ENCODE results near the gene CD83. TPM values are rescaled to one million over a fixed set of nuclear protein-coding genes. Genes with fewer than 3 reads are reported as not detected.
A peak's percentile ranks its signal among the peaks of the same experiment; 100 is the strongest.

CD83 gene
- total RNA-seq, 4 donors from 2014 or later: 2.0 to 16.9 (median 7.9) TPM

GRCh38 chr6:14125346-14125745 is 7.8 kb downstream of the CD83 start:
- TF ChIP-seq POLR2A (IDR thresholded peaks at IDR 0.05): no peak
- no peak overlapping the region for H3K27ac ChIP-seq
- peaks cover 0 to 7% of the 10 kb centered on the region in 2 donors for H3K4me1 ChIP-seq
- no peak overlapping the region for H3K4me3 ChIP-seq
- no peaks in the 10 kb centered on the region for H3K36me3 ChIP-seq
- intact Hi-C loops (cut with DNase I; ENCODE audit: low total_unique reads): no loop called here
- H3K27me3 ChIP-seq: no peaks in the 10 kb centered on the region
- DNase-seq: no peak
- H3K9me3 ChIP-seq: no peaks in the 10 kb centered on the region

GRCh38 chr6:14126191-14126590 is 8.6 kb downstream of the CD83 start:
- H3K27me3 ChIP-seq: no peaks in the 10 kb centered on the region
- H3K27ac ChIP-seq: no peak overlapping the region
- no peak overlapping the region for H3K4me3 ChIP-seq
- peaks cover 0 to 7% of the 10 kb centered on the region in 2 donors for H3K4me1 ChIP-seq
- peak in 1 of 2 donors; percentile 42 for DNase-seq
- H3K36me3 ChIP-seq: no peaks in the 10 kb centered on the region
- H3K9me3 ChIP-seq: no peaks in the 10 kb centered on the region
- TF ChIP-seq POLR2A (IDR thresholded peaks at IDR 0.05) (no peak), CTCF (IDR thresholded peaks at IDR 0.05) (no peak)
- intact Hi-C loops (cut with DNase I; ENCODE audit: low total_unique reads): no loop called here

GRCh38 chr6:14127611-14128010 is 10.0 kb downstream of the CD83 start:
- intact Hi-C loops (cut with DNase I; ENCODE audit: low total_unique reads): no loop called here
- Histone ChIP-seq H3K4me1 (peaks cover 0 to 7% of the 10 kb centered on the region in 2 donors), H3K27ac (no peak overlapping the region), H3K9me3 (no peaks in the 10 kb centered on the region), H3K4me3 (no peak overlapping the region), H3K36me3 (no peaks in the 10 kb centered on the region), H3K27me3 (no peaks in the 10 kb centered on the region)
- DNase-seq: no peak
- TF ChIP-seq CTCF (IDR thresholded peaks at IDR 0.05) (no peak), POLR2A (IDR thresholded peaks at IDR 0.05) (no peak)

GRCh38 chr6:14128012-14128411 is 10.4 kb downstream of the CD83 start:
- Histone ChIP-seq H3K4me1 (peaks cover 0 to 7% of the 10 kb centered on the region in 2 donors), H3K27me3 (no peaks in the 10 kb centered on the region), H3K4me3 (no peak overlapping the region), H3K36me3 (no peaks in the 10 kb centered on the region), H3K27ac (no peak overlapping the region), H3K9me3 (no peaks in the 10 kb centered on the region)
- no peak for DNase-seq
- intact Hi-C loops (cut with DNase I; ENCODE audit: low total_unique reads): no loop called here
- TF ChIP-seq POLR2A (IDR thresholded peaks at IDR 0.05): no peak
- no peak for TF ChIP-seq CTCF (IDR thresholded peaks at IDR 0.05)

GRCh38 chr6:14128746-14129145 is 11.2 kb downstream of the CD83 start:
- TF ChIP-seq POLR2A (IDR thresholded peaks at IDR 0.05): no peak
- no peak for TF ChIP-seq CTCF (IDR thresholded peaks at IDR 0.05)
- Histone ChIP-seq H3K27me3 (no peaks in the 10 kb centered on the region), H3K4me1 (peaks cover 0 to 7% of the 10 kb centered on the region in 2 donors), H3K36me3 (no peaks in the 10 kb centered on the region), H3K27ac (peak overlapping the region in 1 of 2 donors; percentile 31), H3K9me3 (no peaks in the 10 kb centered on the region), H3K4me3 (no peak overlapping the region)
- DNase-seq: no peak
- intact Hi-C loops (cut with DNase I; ENCODE audit: low total_unique reads): no loop called here

GRCh38 chr6:14129575-14129974 is 12.0 kb downstream of the CD83 start:
- no peaks in the 10 kb centered on the region for H3K36me3 ChIP-seq
- H3K9me3 ChIP-seq: no peaks in the 10 kb centered on the region
- intact Hi-C loops (cut with DNase I; ENCODE audit: low total_unique reads): no loop called here
- H3K4me3 ChIP-seq: no peak overlapping the region
- H3K4me1 ChIP-seq: peaks cover 0 to 7% of the 10 kb centered on the region in 2 donors
- H3K27ac ChIP-seq: no peak overlapping the region
- DNase-seq: peak; percentile 28 to 44
- H3K27me3 ChIP-seq: no peaks in the 10 kb centered on the region
- TF ChIP-seq CTCF (IDR thresholded peaks at IDR 0.05): peak; percentile 46 to 57 (median 56)
- TF ChIP-seq POLR2A (IDR thresholded peaks at IDR 0.05): no peak

Data from uterus (tissue), 4 donors.